Measurements from ENCODE around the gene SLC19A2.

- TF ChIP-seq GATA2 (IDR thresholded peaks at IDR 0.05; ENCODE audit: low read depth, low read length) (no peak), GATA3 (IDR thresholded peaks at IDR 0.05; ENCODE audit: low read depth, low read length) (no peak)
Measured at GRCh38 chr1:169515641-169516040, 29.9 kb upstream of the SLC19A2 start.

Data from SH-SY5Y (cell line).